HL-60 (cell line): Measurements from ENCODE around the gene APOM.

Experiments
- CTCF ChIP-seq: IDR thresholded peaks from one replicate; pipeline ENCODE4 v1.5.1; 2011; ENCODE audit warnings: low read length, control low read depth, inconsistent platforms; ENCODE audit not compliant: insufficient read depth
- GABPA ChIP-seq: IDR thresholded peaks from 2 replicates; pipeline ENCODE4 v1.6.1; 2012; ENCODE audit warnings: low read depth
- POLR2AphosphoS5 ChIP-seq: IDR thresholded peaks from 2 replicates; pipeline ENCODE4 v1.6.1; 2012; ENCODE audit warnings: low read depth
- REST ChIP-seq: IDR thresholded peaks from 2 replicates; pipeline ENCODE4 v1.6.1; 2012; ENCODE audit warnings: low read depth; ENCODE audit not compliant: insufficient replicate concordance
- SPI1 ChIP-seq: IDR thresholded peaks from 2 replicates; pipeline ENCODE4 v1.6.1; 2012; ENCODE audit warnings: low read depth, mild to moderate bottlenecking, borderline replicate concordance

GRCh38 chr6:31669676-31670075 lies 14.0 kb downstream of the APOM start, which contains the start of gene LY6G5B:
- TF ChIP-seq CTCF (no peak), REST (no peak), POLR2AphosphoS5 (no peak), SPI1 (no peak), GABPA (no peak)
